ENCODE results near the gene TRMT61A. TPM values are rescaled to one million over a fixed set of nuclear protein-coding genes. Genes with fewer than 3 reads are reported as not detected.

The TRMT61A gene
- total and polyA plus RNA-seq, 2 of the 13 experiments (the other 11 are each of a cell fraction or from before 2014, with no cell fraction given): 6.5 to 13.6 TPM

- TF ChIP-seq ONECUT2 (CRISPR knock-in tag; IDR thresholded peaks at IDR 0.05) (no peak), SUZ12 (IDR thresholded peaks at IDR 0.05; ENCODE audit: low read depth, low read length) (no peak), ZNF574 (CRISPR knock-in tag; IDR thresholded peaks at IDR 0.05) (no peak), ATAD3A (CRISPR knock-in tag; IDR thresholded peaks at IDR 0.05) (no peak), RBM22 (optimal IDR thresholded peaks at IDR 0.05; ENCODE audit: low read length) (no peak), ZNF841 (CRISPR knock-in tag; IDR thresholded peaks at IDR 0.05; ENCODE audit: borderline replicate concordance) (no peak), ZNF512B (CRISPR knock-in tag; IDR thresholded peaks at IDR 0.05; ENCODE audit: borderline replicate concordance) (no peak), RAD51 (IDR thresholded peaks at IDR 0.05; ENCODE audit: borderline replicate concordance) (no peak), U2AF1 (optimal IDR thresholded peaks at IDR 0.05; ENCODE audit: low read depth, low read length) (no peak), TARDBP (CRISPR knock-in tag; IDR thresholded peaks at IDR 0.05) (no peak)
- TF ChIP-seq, protein P1, sequence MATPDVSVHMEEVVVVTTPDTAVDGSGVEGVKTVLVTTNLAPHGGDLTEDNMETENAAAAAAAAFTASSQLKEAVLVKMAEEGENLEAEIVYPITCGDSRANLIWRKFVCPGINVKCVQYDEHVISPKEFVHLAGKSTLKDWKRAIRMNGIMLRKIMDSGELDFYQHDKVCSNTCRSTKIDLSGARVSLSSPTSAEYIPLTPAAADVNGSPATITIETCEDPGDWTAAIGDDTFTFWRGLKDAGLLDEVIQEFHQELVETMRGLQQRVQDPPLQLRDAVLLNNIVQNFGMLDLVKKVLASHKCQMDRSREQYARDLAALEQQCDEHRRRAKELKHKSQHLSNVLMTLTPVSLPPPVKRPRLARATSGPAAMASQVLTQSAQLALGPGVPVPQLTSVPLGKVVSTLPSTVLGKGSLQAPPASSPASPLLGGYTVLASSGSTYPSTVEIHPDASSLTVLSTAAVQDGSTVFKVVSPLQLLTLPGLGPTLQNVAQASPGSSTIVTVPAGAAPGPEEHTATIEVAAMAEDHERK (CRISPR knock-in tag; IDR thresholded peaks at IDR 0.05; ENCODE audit: low read depth): no peak
- TF ChIP-seq, protein P2, sequence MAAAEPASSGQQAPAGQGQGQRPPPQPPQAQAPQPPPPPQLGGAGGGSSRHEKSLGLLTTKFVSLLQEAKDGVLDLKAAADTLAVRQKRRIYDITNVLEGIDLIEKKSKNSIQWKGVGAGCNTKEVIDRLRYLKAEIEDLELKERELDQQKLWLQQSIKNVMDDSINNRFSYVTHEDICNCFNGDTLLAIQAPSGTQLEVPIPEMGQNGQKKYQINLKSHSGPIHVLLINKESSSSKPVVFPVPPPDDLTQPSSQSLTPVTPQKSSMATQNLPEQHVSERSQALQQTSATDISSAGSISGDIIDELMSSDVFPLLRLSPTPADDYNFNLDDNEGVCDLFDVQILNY (CRISPR knock-in tag; conservative IDR thresholded peaks at IDR 0.05): no peak
- TF ChIP-seq, protein P3, sequence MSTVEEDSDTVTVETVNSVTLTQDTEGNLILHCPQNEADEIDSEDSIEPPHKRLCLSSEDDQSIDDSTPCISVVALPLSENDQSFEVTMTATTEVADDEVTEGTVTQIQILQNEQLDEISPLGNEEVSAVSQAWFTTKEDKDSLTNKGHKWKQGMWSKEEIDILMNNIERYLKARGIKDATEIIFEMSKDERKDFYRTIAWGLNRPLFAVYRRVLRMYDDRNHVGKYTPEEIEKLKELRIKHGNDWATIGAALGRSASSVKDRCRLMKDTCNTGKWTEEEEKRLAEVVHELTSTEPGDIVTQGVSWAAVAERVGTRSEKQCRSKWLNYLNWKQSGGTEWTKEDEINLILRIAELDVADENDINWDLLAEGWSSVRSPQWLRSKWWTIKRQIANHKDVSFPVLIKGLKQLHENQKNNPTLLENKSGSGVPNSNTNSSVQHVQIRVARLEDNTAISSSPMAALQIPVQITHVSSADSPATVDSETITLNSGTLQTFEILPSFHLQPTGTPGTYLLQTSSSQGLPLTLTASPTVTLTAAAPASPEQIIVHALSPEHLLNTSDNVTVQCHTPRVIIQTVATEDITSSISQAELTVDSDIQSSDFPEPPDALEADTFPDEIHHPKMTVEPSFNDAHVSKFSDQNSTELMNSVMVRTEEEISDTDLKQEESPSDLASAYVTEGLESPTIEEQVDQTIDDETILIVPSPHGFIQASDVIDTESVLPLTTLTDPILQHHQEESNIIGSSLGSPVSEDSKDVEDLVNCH (CRISPR knock-in tag; IDR thresholded peaks at IDR 0.05): no peak
These were observed 7.0 kb downstream of the TRMT61A start (continued) for GRCh38 chr14:103535891-103536565.
